GM12878 (cell line): ENCODE results near the gene RBM26.

Source experiments
- CREB1 ChIP-seq: IDR thresholded peaks from 2 replicates; pipeline ENCODE4 v1.6.1; 2012; ENCODE audit warnings: low read depth, mild to moderate bottlenecking, inconsistent platforms
- CTCF ChIP-seq, 3 experiments: IDR thresholded peaks in 2 of 3; conservative IDR thresholded peaks in 1 of 3; 2 replicates each; pipeline ENCODE4 v1.5.1; 2011; ENCODE audit warnings: low read depth in 3 of 3, low read length in 3 of 3, mild to moderate bottlenecking in 3 of 3, control low read depth in 2 of 3, moderate library complexity in 2 of 3, inconsistent platforms in 1 of 3, mixed read lengths in 1 of 3; ENCODE audit not compliant: control insufficient read depth in 2 of 3, insufficient read depth in 1 of 3; ENCODE audit errors: extremely low read depth in 1 of 3
- EGR1 ChIP-seq, 2 experiments: IDR thresholded peaks; 1 replicate in 1 of 2; 2 replicates in 1 of 2; pipeline ENCODE4 v1.6.1; 2011 to 2012; ENCODE audit warnings: low read depth in 2 of 2, low read length in 2 of 2, borderline replicate concordance in 1 of 2, mild to moderate bottlenecking in 1 of 2, moderate library complexity in 1 of 2
- NFXL1 ChIP-seq: fragments of 450-650 bp; IDR thresholded peaks from 2 replicates; pipeline ENCODE4 v1.6.1; 2017; ENCODE audit warnings: antibody characterized with exemption, mild to moderate bottlenecking, borderline replicate concordance
- POLR2A ChIP-seq: IDR thresholded peaks from 2 replicates; pipeline ENCODE4 v1.6.1; 2011; ENCODE audit warnings: low read depth, mild to moderate bottlenecking, low read length
- ZNF384 ChIP-seq: IDR thresholded peaks from 2 replicates; pipeline ENCODE4 v1.6.1; 2012; ENCODE audit warnings: low read depth, mild to moderate bottlenecking, low read length, improper control_type of control experiment, borderline replicate concordance

GRCh38 chr13:79361299-79361698 is 44.8 kb downstream of the RBM26 start:
- TF ChIP-seq CTCF (IDR thresholded peaks at IDR 0.05 in 2 of 3, conservative IDR thresholded peaks at IDR 0.05 in 1 of 3; ENCODE audit: control insufficient read depth in 2 of 3, extremely low read depth in 1 of 3, insufficient read depth in 1 of 3, low read depth in 3 of 3, low read length in 3 of 3) (no peak), CREB1 (no peak), POLR2A (no peak), EGR1 (IDR thresholded peaks at IDR 0.05; ENCODE audit: borderline replicate concordance in 1 of 2, low read depth in 2 of 2, low read length in 2 of 2) (no peak), NFXL1 (no peak), ZNF384 (no peak)
